GM18907 (cell line): ENCODE data around the gene ZNF564.
"Not testable (repeated sequence)": the region's sequence is repeated elsewhere in the genome, so short reads cannot be mapped to it uniquely, and the experiment has no call there.

Experiments used
- ATAC-seq: cut with Tn5 transposase; IDR thresholded peaks from one replicate; pipeline ENCODE4 v1.9.1; 2021; ENCODE audit warnings: mild to moderate bottlenecking, moderate library complexity; ENCODE audit not compliant: unreplicated experiment

ZNF564 gene

GRCh38 chr19:12513531-12514061 lies 37.7 kb downstream of the ZNF564 start:
- no peak for ATAC-seq

GRCh38 chr19:12497032-12497431 lies 54.2 kb downstream of the ZNF564 start:
- ATAC-seq, result no peak

GRCh38 chr19:12496480-12496879 lies 54.8 kb downstream of the ZNF564 start:
- no peak for ATAC-seq

GRCh38 chr19:12495002-12495802 lies 56.1 kb downstream of the ZNF564 start:
- no peak for ATAC-seq

GRCh38 chr19:12494260-12494860 lies 56.9 kb downstream of the ZNF564 start:
- ATAC-seq, result no peak

GRCh38 chr19:12486265-12486783 lies 65.0 kb downstream of the ZNF564 start:
- ATAC-seq, result not testable (repeated sequence)

- no peak for ATAC-seq
These were observed 65.7 kb downstream of the ZNF564 start for GRCh38 chr19:12485571-12485970.

GRCh38 chr19:12485052-12485416 lies 66.2 kb downstream of the ZNF564 start:
- no peak for ATAC-seq

GRCh38 chr19:12484371-12485051 lies 66.8 kb downstream of the ZNF564 start, which contains the start of gene ZNF709:
Gene ZNF709 (minus strand): TSS chr19:12484816. CDS start chr19:12484657, 159 bp downstream.
- peak; percentile 90 for ATAC-seq

- ATAC-seq, result no peak
These were observed 67.3 kb downstream of the ZNF564 start for GRCh38 chr19:12484011-12484370.

- no peak for ATAC-seq
These were observed 68.8 kb downstream of the ZNF564 start for GRCh38 chr19:12482509-12482886.

- no peak for ATAC-seq
These were observed 69.3 kb downstream of the ZNF564 start for GRCh38 chr19:12481781-12482508.

- ATAC-seq, result no peak
These were observed 72.9 kb downstream of the ZNF564 start for GRCh38 chr19:12478234-12478941.
